ENCODE measurements around the gene LTBP3.

DNA sequence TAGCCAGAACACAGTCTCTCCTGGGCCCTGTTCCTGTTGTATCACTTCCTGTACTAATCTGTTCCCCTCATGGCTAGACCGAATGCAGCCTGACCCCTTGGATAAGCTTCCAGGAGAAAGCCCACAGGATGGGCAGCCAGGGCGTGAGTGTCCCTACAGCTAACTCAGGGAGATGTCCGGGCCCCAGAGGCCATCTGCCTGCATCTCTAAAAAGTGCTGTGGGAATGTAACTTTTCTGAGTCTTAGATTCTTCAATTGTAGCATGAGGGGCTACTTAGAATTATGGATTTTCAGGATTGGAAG is 67.0 kb downstream of the LTBP3 start:
- TF ChIP-seq, protein P1, sequence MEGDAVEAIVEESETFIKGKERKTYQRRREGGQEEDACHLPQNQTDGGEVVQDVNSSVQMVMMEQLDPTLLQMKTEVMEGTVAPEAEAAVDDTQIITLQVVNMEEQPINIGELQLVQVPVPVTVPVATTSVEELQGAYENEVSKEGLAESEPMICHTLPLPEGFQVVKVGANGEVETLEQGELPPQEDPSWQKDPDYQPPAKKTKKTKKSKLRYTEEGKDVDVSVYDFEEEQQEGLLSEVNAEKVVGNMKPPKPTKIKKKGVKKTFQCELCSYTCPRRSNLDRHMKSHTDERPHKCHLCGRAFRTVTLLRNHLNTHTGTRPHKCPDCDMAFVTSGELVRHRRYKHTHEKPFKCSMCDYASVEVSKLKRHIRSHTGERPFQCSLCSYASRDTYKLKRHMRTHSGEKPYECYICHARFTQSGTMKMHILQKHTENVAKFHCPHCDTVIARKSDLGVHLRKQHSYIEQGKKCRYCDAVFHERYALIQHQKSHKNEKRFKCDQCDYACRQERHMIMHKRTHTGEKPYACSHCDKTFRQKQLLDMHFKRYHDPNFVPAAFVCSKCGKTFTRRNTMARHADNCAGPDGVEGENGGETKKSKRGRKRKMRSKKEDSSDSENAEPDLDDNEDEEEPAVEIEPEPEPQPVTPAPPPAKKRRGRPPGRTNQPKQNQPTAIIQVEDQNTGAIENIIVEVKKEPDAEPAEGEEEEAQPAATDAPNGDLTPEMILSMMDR (IDR thresholded peaks at IDR 0.05) = no peak
- TF ChIP-seq POLR2A (IDR thresholded peaks at IDR 0.05) (no peak), EP300 (IDR thresholded peaks at IDR 0.05) (no peak)
